ENCODE data around the gene PYGB.

Gene PYGB

DNA sequence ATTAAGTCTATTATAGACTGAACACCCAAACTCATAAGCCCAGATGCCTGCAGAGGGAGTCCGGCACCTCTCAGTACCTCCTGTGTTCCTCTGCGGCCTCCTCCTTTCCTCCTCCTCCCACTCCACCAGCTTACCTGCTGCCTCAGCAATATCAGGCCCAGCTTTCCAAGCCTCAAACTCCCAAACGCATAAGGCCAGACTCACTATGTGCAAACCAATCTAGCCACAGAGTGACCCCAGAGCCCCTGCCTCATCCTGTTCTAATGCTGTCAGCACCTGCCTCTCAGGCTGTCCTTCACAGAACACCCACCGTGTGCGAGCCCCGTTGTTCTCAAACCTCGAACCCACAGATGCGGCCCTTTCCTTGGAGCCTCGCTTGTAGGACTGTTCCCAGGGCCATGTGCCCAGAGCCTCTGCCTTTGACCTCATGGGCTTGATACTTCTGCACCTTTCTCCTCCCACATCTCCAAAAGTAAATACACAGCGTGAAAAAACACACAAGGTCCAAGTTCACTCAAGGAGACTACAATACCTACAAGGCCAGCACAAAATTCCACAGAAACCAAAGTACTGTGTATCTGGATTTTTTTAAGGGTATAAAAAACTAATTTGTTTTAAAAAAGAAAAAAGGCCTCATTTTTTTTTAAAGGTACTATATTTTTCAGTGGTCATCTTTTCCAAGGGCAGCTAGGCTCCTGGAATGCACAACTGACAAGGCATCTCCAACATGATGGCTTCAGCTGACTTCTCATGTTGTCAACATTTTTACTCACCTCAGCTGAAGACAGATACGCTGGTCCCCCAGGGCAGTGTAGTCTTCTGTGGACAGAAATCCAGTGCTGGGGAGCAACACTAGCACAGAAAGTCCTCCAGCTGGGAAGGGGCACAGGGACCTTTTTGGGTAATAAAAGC is 90.5 kb downstream of the PYGB start:
- no peak for DNase-seq (ENCODE audit: low read depth, low spot score)
- H3K4me3 ChIP-seq (ENCODE audit: low read length), result no peak overlapping the region

DNA sequence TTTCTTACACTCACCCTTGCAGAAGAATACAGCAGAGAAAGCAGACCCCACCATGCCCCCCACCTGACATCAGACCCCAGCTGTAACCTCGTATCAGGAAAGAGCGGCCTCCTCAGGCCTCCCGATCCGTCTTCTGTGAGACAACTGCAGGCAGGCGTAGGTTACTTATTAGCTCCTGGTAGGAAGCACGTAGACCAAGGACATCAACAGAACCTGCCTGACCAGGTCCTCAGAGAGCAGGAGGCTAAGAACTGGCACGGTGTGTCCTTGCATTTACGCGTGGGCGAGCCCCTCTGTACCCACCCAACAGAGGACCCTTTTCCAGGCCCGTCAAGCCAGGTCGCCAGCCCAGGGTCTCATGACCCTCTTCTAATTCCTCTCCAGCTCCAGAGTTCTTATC is 91.7 kb downstream of the PYGB start:
- no peak overlapping the region for H3K4me3 ChIP-seq (ENCODE audit: low read length)
- DNase-seq (ENCODE audit: low read depth, low spot score), result no peak

DNA sequence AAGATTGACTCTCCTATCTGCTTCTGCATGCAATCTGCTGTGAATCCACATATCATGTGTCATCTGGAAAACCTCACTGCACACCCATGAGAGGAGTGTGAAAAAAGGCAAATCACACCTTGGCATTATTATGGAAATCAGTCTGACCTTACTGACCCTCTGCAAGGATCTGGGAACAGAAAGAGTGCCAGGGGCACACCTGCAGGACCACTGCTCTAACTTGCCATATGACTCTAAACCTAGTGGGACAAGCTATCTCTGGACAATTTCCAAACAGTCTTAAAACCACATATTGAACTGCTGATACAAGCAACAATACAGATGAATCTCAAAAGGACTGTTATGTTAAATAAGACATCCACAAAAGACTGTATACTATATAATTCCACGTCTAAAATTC is 92.5 kb downstream of the PYGB start:
- no peak for DNase-seq (ENCODE audit: low read depth, low spot score)
- H3K4me3 ChIP-seq (ENCODE audit: low read length), result no peak overlapping the region

DNA sequence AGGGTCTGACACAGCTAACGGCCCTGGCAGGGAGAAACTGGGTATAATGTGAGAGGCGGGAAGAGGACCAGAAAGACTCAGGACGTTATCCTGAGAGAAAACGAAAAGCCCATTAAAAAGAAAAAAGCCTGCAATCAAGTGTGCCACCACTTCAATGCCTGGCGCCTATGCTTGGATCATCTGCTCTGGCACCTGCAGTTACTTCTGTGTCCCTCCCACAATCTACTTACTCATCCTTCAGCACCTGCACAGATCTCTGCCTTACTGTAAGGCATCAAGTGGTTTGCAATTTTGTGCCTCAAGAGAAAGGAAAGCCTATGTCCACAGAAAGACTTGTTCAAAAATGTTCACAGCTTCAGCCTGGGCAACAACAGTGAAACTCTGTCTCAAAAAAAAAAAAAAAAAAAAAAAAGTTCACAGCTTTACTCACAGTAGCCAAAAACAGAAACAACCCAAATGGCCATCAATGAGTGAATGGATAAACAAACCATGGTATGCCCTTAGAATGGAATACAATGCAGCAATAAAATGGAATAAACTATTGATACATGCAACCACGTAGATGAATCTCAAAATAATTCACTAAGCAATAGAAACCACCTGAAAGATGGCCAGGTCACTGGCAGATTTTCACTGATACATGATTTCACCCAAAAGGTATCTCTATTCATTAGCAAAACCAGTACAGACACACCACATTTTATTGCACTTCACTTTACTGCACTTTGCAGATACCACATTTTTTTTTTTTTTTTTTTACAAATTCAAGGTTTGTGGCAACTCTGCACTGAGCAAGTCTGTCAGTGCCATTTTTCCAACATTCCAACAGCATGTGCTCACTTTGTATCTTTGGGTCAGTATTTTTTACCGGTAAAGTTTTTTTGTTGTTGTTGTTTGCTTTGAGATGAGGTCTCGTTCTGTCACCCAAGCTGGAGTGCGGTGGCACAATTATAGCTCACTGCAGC is 94.1 kb downstream of the PYGB start:
- DNase-seq (ENCODE audit: low read depth, low spot score), result peak; percentile 63
- no peak overlapping the region for H3K4me3 ChIP-seq (ENCODE audit: low read length)

GRCh38 chr20:25344634-25345033 is 96.7 kb downstream of the PYGB start:
- DNase-seq (ENCODE audit: low read depth, low spot score), result no peak
- no peak overlapping the region for H3K4me3 ChIP-seq (ENCODE audit: low read length)

- no peak for DNase-seq (ENCODE audit: low read depth, low spot score)
- H3K4me3 ChIP-seq (ENCODE audit: low read length), result no peak overlapping the region
Measured at GRCh38 chr20:25345721-25346120, 97.8 kb downstream of the PYGB start.

DNA sequence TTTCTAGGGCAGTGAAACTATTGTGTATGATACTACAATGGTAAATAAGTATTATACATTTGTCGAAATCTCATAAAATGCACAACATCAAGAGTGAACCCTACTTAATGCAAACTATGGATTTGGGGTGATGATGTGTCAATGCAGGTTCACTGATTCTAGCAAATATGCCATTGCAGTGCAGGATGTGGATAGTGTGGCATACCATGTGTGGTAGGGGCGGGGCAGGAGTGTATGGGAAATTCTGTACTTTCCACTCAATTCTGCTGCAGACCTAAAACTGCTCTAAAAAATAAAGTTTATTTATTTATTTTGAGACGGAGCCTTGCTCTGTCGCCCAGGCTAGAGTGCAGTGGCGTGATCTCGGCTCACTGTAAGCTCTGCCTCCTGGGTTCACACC is 98.5 kb downstream of the PYGB start:
- no peak for DNase-seq (ENCODE audit: low read depth, low spot score)
- H3K4me3 ChIP-seq (ENCODE audit: low read length), result no peak overlapping the region
